Measurements from ENCODE around the gene LNP1. TPM values are rescaled to one million over a fixed set of nuclear protein-coding genes. Genes with fewer than 3 reads are reported as not detected.
"Not testable (repeated sequence)": the region's sequence is repeated elsewhere in the genome, so short reads cannot be mapped to it uniquely, and the experiment has no call there.

LNP1 gene
- total RNA-seq, 4 donors from 2014 or later: 8.2 to 15.8 (median 9.9) TPM

DNA sequence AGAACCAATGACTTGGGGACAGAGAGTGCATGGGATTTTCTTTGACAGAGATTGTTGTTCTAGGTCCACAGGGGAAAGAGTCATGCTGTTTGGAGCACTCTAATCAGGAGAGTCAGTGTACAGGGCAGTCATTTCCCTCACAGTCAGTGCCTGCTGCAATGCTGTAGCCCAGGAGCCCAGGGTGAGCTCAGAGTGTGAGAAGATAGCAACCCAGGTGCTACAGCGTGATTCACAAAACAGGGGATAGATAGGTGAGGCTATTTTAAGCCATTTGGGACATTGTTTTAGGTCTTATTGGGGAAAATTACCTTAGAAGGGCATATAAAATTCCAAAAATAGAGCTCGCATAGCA, 37.3 kb downstream of the LNP1 start:
- no peak for DNase-seq
- Histone ChIP-seq H3K4me3 (replicated peaks in 1 of 3) (no peak overlapping the region), H3K4me1 (no peaks in the 10 kb centered on the region), H3K27ac (no peak overlapping the region), H3K27me3 (no peaks in the 10 kb centered on the region), H3K9me3 (no peaks in the 10 kb centered on the region), H3K36me3 (no peaks in the 10 kb centered on the region)
- intact Hi-C loops (cut with DNase I): no loop called here
- 93 to 98% methylated on average over 2 of the region's 2 CpGs for WGBS, 2 donors
- TF ChIP-seq, protein P1, sequence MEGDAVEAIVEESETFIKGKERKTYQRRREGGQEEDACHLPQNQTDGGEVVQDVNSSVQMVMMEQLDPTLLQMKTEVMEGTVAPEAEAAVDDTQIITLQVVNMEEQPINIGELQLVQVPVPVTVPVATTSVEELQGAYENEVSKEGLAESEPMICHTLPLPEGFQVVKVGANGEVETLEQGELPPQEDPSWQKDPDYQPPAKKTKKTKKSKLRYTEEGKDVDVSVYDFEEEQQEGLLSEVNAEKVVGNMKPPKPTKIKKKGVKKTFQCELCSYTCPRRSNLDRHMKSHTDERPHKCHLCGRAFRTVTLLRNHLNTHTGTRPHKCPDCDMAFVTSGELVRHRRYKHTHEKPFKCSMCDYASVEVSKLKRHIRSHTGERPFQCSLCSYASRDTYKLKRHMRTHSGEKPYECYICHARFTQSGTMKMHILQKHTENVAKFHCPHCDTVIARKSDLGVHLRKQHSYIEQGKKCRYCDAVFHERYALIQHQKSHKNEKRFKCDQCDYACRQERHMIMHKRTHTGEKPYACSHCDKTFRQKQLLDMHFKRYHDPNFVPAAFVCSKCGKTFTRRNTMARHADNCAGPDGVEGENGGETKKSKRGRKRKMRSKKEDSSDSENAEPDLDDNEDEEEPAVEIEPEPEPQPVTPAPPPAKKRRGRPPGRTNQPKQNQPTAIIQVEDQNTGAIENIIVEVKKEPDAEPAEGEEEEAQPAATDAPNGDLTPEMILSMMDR (IDR thresholded peaks at IDR 0.05): no peak
- TF ChIP-seq POLR2A (IDR thresholded peaks at IDR 0.05): no peak

DNA sequence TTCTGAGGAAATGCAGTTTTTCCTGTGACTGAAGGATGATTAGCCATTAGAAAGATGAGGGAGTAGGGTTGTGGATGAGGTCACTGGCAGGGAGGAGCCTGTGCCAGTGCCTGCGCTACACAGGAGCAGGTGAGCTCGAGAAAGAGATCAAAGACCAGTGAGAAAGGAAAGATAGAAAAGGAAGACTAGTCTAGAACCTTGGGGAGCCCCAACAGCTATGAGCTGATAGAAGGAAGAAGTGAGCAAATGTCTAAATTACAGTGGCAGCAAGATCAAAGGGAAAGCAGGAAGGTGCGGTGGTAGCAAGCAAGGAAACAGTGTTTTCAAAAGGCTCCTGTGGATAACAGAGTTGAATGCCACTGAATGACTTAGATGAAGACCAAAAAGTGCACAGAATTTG, 39.6 kb downstream of the LNP1 start:
- Histone ChIP-seq H3K4me1 (no peaks in the 10 kb centered on the region), H3K27me3 (no peaks in the 10 kb centered on the region), H3K4me3 (replicated peaks in 1 of 3) (no peak overlapping the region), H3K9me3 (no peaks in the 10 kb centered on the region), H3K36me3 (no peaks in the 10 kb centered on the region), H3K27ac (no peak overlapping the region)
- TF ChIP-seq, protein P1 (IDR thresholded peaks at IDR 0.05): no peak
- TF ChIP-seq POLR2A (IDR thresholded peaks at IDR 0.05): no peak
- no peak for DNase-seq
- intact Hi-C loops (cut with DNase I): no loop called here
- 92 to 95% methylated on average over 3 of the region's 3 CpGs for WGBS, 2 donors

DNA sequence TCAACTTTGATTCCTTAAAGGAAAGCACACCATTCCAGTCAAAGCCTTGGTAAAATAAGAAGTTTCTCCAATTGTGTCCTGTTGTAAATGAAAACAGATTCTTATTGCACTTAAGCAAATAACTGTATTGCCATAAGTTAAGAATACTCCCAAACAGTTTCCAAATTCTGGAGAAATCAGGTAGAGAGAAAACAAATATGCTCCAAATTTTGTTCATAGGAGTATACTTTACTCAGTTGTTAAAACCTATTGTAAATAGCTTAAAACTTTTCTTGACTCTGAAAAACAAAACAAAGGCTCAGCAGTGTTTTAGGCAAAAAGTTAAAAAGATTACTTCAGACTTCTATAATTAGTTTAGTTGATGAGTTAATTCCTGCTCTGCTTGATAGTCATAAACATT, 42.4 kb downstream of the LNP1 start:
- Histone ChIP-seq H3K27me3 (no peaks in the 10 kb centered on the region), H3K4me1 (no peaks in the 10 kb centered on the region), H3K4me3 (replicated peaks in 1 of 3) (no peak overlapping the region), H3K27ac (no peak overlapping the region), H3K36me3 (no peaks in the 10 kb centered on the region), H3K9me3 (no peaks in the 10 kb centered on the region)
- intact Hi-C loops (cut with DNase I): no loop called here
- TF ChIP-seq, protein P1 (IDR thresholded peaks at IDR 0.05): no peak
- TF ChIP-seq POLR2A (IDR thresholded peaks at IDR 0.05): no peak
- no peak for DNase-seq

DNA sequence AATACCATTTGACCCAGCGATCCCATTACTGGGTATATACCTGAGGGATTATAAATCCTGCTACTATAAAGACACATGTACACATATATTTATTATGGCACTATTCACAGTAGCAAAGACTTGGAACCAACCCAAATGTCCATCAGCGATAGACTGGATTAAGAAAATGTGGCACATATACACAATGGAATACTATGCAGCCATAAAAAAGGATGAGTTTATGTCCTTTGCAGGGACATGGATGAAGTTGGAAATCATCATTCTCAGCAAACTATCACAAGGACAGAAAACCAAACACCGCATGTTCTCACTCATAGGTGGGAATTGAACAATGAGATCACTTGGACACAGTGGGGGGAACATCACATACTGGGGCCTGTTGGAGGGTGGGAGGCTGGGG, 45.7 kb downstream of the LNP1 start:
- intact Hi-C loops (cut with DNase I); H3K36me3 ChIP-seq; H3K27ac ChIP-seq; H3K9me3 ChIP-seq; H3K4me3 ChIP-seq (replicated peaks in 1 of 3); H3K4me1 ChIP-seq; DNase-seq; H3K27me3 ChIP-seq: not testable (repeated sequence)
- WGBS, 2 donors: 99% methylated on average over 3 of the region's 3 CpGs

DNA sequence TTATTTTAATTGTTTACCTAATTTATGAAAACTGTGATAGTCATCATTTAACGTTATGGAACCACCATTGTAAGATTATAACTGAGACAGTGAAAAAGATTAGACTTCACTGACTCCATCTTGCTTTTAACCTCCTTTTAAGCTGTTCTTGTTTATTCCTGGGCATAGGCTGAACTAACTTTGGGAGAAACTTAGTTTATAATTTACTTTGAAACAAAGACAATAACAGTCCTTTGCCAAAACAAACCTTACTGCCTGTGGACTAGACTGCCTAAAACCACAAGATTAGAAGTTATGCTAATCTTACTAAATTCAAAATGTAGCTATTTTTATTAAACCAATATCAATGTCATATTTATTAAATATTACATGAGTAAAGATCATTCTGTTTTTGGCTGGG, 46.7 kb downstream of the LNP1 start:
- 93 to 99% methylated on average over 1 of the region's 1 CpG for WGBS, 2 donors
- Histone ChIP-seq H3K27me3 (no peaks in the 10 kb centered on the region), H3K4me3 (replicated peaks in 1 of 3) (no peak overlapping the region), H3K9me3 (no peaks in the 10 kb centered on the region), H3K36me3 (no peaks in the 10 kb centered on the region), H3K4me1 (no peaks in the 10 kb centered on the region), H3K27ac (no peak overlapping the region)
- intact Hi-C loops (cut with DNase I): no loop called here
- no peak for DNase-seq
- TF ChIP-seq POLR2A (IDR thresholded peaks at IDR 0.05): no peak
- TF ChIP-seq, protein P1 (IDR thresholded peaks at IDR 0.05): no peak

DNA sequence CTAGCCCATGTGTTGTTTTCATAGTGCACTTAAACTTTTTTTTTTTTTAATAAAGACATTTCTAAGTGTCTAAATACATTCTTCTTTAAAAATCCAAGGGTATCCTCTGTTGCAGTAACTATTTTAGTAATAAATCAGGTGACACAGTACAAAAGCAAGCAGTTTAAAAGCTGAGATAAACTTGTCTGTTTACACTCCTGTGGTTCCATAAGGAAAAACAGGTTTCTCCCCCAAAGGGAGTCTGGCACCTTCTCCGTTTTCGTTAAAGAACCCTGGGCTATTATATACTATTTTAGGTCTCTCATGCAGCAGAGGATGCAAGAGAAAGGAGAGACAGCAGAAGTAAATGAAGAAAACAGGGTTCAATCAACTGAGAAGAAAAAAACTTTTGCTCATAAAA, 47.9 kb downstream of the LNP1 start:
- 71 to 73% methylated on average over 2 of the region's 2 CpGs for WGBS, 2 donors
- H3K9me3 ChIP-seq: no peaks in the 10 kb centered on the region
- DNase-seq: no peak
- no peak overlapping the region for H3K4me3 ChIP-seq (replicated peaks in 1 of 3)
- no peak for TF ChIP-seq POLR2A (IDR thresholded peaks at IDR 0.05)
- TF ChIP-seq, protein P1 (IDR thresholded peaks at IDR 0.05): no peak
- H3K27me3 ChIP-seq: no peaks in the 10 kb centered on the region
- H3K27ac ChIP-seq: no peak overlapping the region
- no peaks in the 10 kb centered on the region for H3K4me1 ChIP-seq
- intact Hi-C loops (cut with DNase I): no loop called here
- H3K36me3 ChIP-seq: no peaks in the 10 kb centered on the region

Data from thyroid gland (tissue), 4 donors.